ENCODE data around the gene CRTAC1.

- TF ChIP-seq POLR2A (IDR thresholded peaks at IDR 0.05; ENCODE audit: low read depth, low read length) (no peak), PAX5 (IDR thresholded peaks at IDR 0.05; ENCODE audit: insufficient read depth, low read length, severe bottlenecking) (no peak), TAF1 (IDR thresholded peaks at IDR 0.05; ENCODE audit: low read depth, low read length) (no peak), SPI1 (IDR thresholded peaks at IDR 0.05; ENCODE audit: low read depth, low read length) (no peak), POLR2AphosphoS5 (IDR thresholded peaks at IDR 0.05; ENCODE audit: low read depth, low read length) (no peak), POU2F2 (IDR thresholded peaks at IDR 0.05; ENCODE audit: low read depth, low read length) (no peak)
Measured at GRCh38 chr10:97937054-97937453, 93.4 kb downstream of the CRTAC1 start.

Measured in GM12891 (cell line).